ENCODE measurements around the gene WDR47. TPM values are rescaled to one million over a fixed set of nuclear protein-coding genes. Genes with fewer than 3 reads are reported as not detected.
"Not testable (repeated sequence)": the region's sequence is repeated elsewhere in the genome, so short reads cannot be mapped to it uniquely, and the experiment has no call there.

The WDR47 gene
- total RNA-seq, 1 donor from 2014 or later: 11.8 TPM

GRCh38 chr1:109017134-109017533, 24.8 kb downstream of the WDR47 start:
- Histone ChIP-seq H3K4me3 (no peak overlapping the region), H3K27ac (no peak overlapping the region), H3K36me3 (peaks cover 26 to 49% of the 10 kb centered on the region in 2 donors), H3K9me3 (peaks cover 0 to 6% of the 10 kb centered on the region in 2 donors), H3K27me3 (no peaks in the 10 kb centered on the region), H3K4me1 (no peaks in the 10 kb centered on the region)
- intact Hi-C loops (cut with DNase I): no loop called here
- no peak for TF ChIP-seq CTCF (IDR thresholded peaks at IDR 0.05)
- DNase-seq (ENCODE audit: low spot score in 2 of 2): no peak

GRCh38 chr1:109011335-109011734, 30.6 kb downstream of the WDR47 start:
- Histone ChIP-seq H3K4me3 (no peak overlapping the region), H3K27me3 (no peaks in the 10 kb centered on the region), H3K36me3 (peaks cover 29 to 63% of the 10 kb centered on the region in 2 donors), H3K4me1 (no peaks in the 10 kb centered on the region), H3K27ac (no peak overlapping the region), H3K9me3 (peaks cover 0 to under 1% of the 10 kb centered on the region in 2 donors)
- no peak for DNase-seq (ENCODE audit: low spot score in 2 of 2)
- no peak for TF ChIP-seq CTCF (IDR thresholded peaks at IDR 0.05)
- intact Hi-C loops (cut with DNase I): no loop called here

GRCh38 chr1:108996622-108997021, 45.3 kb downstream of the WDR47 start:
- intact Hi-C loops (cut with DNase I); H3K27ac ChIP-seq; H3K9me3 ChIP-seq; H3K4me1 ChIP-seq; H3K4me3 ChIP-seq; DNase-seq (ENCODE audit: low spot score in 2 of 2); H3K27me3 ChIP-seq: not testable (repeated sequence)
- H3K36me3 ChIP-seq: peaks cover 34 to 73% of the 10 kb centered on the region in 2 donors

GRCh38 chr1:108983114-108983513, 58.8 kb downstream of the WDR47 start:
- no peak overlapping the region for H3K27ac ChIP-seq
- intact Hi-C loops (cut with DNase I): no loop called here
- no peak for TF ChIP-seq CTCF (IDR thresholded peaks at IDR 0.05)
- no peaks in the 10 kb centered on the region for H3K9me3 ChIP-seq
- no peak overlapping the region for H3K4me3 ChIP-seq
- H3K36me3 ChIP-seq: peaks cover 2 to 51% of the 10 kb centered on the region in 2 donors
- no peaks in the 10 kb centered on the region for H3K27me3 ChIP-seq
- H3K4me1 ChIP-seq: no peaks in the 10 kb centered on the region
- DNase-seq (ENCODE audit: low spot score in 2 of 2): no peak

GRCh38 chr1:108976658-108977057, 65.2 kb downstream of the WDR47 start:
- Histone ChIP-seq H3K4me3 (no peak overlapping the region), H3K36me3 (peaks cover 6 to 63% of the 10 kb centered on the region in 2 donors), H3K27me3 (no peaks in the 10 kb centered on the region), H3K27ac (no peak overlapping the region), H3K4me1 (no peaks in the 10 kb centered on the region), H3K9me3 (no peaks in the 10 kb centered on the region)
- no peak for TF ChIP-seq CTCF (IDR thresholded peaks at IDR 0.05)
- no peak for DNase-seq (ENCODE audit: low spot score in 2 of 2)
- intact Hi-C loops (cut with DNase I): no loop called here

- peaks cover 11 to 56% of the 10 kb centered on the region in 2 donors for H3K36me3 ChIP-seq
- H3K4me1 ChIP-seq: no peaks in the 10 kb centered on the region
- no peak overlapping the region for H3K27ac ChIP-seq
- TF ChIP-seq CTCF (IDR thresholded peaks at IDR 0.05): no peak
- DNase-seq (ENCODE audit: low spot score in 2 of 2): no peak
- intact Hi-C loops (cut with DNase I): no loop called here
- no peak overlapping the region for H3K4me3 ChIP-seq
- no peaks in the 10 kb centered on the region for H3K9me3 ChIP-seq
- no peaks in the 10 kb centered on the region for H3K27me3 ChIP-seq
Measured at GRCh38 chr1:108972951-108973350, 69.0 kb downstream of the WDR47 start.

Measured in ascending aorta (tissue), 2 donors.